MM.1S (cell line): ENCODE measurements around the gene UTS2R.

Experiments
- EZH2phosphoT487 ChIP-seq: fragments of 300-600 bp; sonication (generic); IDR thresholded peaks from 2 replicates; pipeline ENCODE4 v1.6.1; 2018; ENCODE audit warnings: antibody characterized with exemption, low read length
- TF ChIP-seq, protein P1 (sequence below): fragments of 300-600 bp; sonication (generic); IDR thresholded peaks from 2 replicates; pipeline ENCODE4 v1.5.1; 2016; ENCODE audit warnings: antibody characterized with exemption, low read length, mixed read lengths

DNA sequence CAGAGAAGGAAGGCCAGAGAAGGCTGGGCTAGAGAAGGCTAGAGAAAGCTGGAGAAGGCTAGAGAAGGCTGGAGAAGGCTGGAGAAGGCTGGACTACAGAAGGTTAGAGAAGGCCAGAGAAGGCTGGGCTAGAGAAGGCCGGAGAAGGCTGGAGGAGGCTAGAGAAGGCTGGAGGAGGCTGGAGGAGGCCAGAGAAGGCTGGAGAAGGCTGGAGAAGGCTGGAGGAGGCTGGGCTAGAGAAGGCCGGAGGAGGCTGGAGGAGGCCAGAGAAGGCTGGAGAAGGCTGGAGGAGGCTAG, 53.2 kb downstream of the UTS2R start:
- TF ChIP-seq, protein P1, sequence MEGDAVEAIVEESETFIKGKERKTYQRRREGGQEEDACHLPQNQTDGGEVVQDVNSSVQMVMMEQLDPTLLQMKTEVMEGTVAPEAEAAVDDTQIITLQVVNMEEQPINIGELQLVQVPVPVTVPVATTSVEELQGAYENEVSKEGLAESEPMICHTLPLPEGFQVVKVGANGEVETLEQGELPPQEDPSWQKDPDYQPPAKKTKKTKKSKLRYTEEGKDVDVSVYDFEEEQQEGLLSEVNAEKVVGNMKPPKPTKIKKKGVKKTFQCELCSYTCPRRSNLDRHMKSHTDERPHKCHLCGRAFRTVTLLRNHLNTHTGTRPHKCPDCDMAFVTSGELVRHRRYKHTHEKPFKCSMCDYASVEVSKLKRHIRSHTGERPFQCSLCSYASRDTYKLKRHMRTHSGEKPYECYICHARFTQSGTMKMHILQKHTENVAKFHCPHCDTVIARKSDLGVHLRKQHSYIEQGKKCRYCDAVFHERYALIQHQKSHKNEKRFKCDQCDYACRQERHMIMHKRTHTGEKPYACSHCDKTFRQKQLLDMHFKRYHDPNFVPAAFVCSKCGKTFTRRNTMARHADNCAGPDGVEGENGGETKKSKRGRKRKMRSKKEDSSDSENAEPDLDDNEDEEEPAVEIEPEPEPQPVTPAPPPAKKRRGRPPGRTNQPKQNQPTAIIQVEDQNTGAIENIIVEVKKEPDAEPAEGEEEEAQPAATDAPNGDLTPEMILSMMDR: no peak
- no peak for TF ChIP-seq EZH2phosphoT487
